IMR-90 (cell line): ENCODE data around the gene GCN1. TPM values are rescaled to one million over a fixed set of nuclear protein-coding genes. Genes with fewer than 3 reads are reported as not detected.
A peak's percentile ranks its signal among the peaks of the same experiment; 100 is the strongest.

Experiments used
- ATAC-seq: fragments of 200-7000 bp; cut with Tn5 transposase; 2 replicates; pipeline ENCODE4 v1.9.1; 2020; ENCODE audit warnings: low read depth, mild to moderate bottlenecking, moderate library complexity
- BruUV-seq: library from RNA; stranded (reverse); fragments of 400-500 nt; replicated peaks from 2 replicates; lab custom pipeline; 2021; lab: Mats Ljungman, UMichigan
- CTCF ChIA-PET: fragments of 300-600 bp; formaldehyde crosslinking; extraction: SDS; loops from one replicate; lab custom pipeline; 2021; ENCODE audit warnings: antibody characterized with exemption; lab: Yijun Ruan, JAX
- POLR2A ChIA-PET: fragments of 300-600 bp; sonication (Branson Sonifier 250); formaldehyde crosslinking; loops from one replicate; lab custom pipeline; 2022; ENCODE audit warnings: antibody characterized with exemption; ENCODE audit not compliant: unreplicated experiment; lab: Charles Lee
- DNase-seq: peaks from one replicate; pipeline ENCODE4 v3.0.0; 2013
- H2AFZ ChIP-seq: replicated peaks from 2 replicates; pipeline ENCODE3; 2013; ENCODE audit warnings: low read length, mild to moderate bottlenecking; ENCODE audit not compliant: poor library complexity
- H2AK5ac ChIP-seq: 2 replicates; pipeline ENCODE4 v1.6.1; 2013; ENCODE audit warnings: low read depth, low read length, inconsistent platforms
- H2AK9ac ChIP-seq: replicated peaks from 2 replicates; pipeline ENCODE3; 2013; ENCODE audit warnings: mild to moderate bottlenecking, low read depth, low read length, moderate library complexity; ENCODE audit not compliant: poor library complexity
- H2BK120ac ChIP-seq: 2 replicates; pipeline ENCODE4 v1.6.1; 2013; ENCODE audit warnings: low read depth, low read length, inconsistent platforms
- H2BK15ac ChIP-seq: 3 replicates; pipeline ENCODE4 v1.6.1; 2013; ENCODE audit warnings: low read depth, low read length, inconsistent platforms
- H2BK20ac ChIP-seq: 2 replicates; pipeline ENCODE4 v1.6.1; 2013; ENCODE audit warnings: low read depth, mild to moderate bottlenecking, inconsistent platforms, low read length, moderate library complexity
- H2BK5ac ChIP-seq: 2 replicates; pipeline ENCODE4 v1.6.1; 2013; ENCODE audit warnings: mild to moderate bottlenecking, low read depth, low read length, inconsistent platforms; ENCODE audit not compliant: poor library complexity, severe bottlenecking
- H3K14ac ChIP-seq: replicated peaks from 2 replicates; pipeline ENCODE4 v1.6.1; 2013; ENCODE audit warnings: low read depth, low read length, inconsistent platforms
- H3K18ac ChIP-seq: 2 replicates; pipeline ENCODE4 v1.6.1; 2013; ENCODE audit warnings: low read depth, low read length, control low read depth
- H3K23ac ChIP-seq: 2 replicates; pipeline ENCODE4 v1.6.1; 2013; ENCODE audit warnings: low read depth, low read length, inconsistent platforms
- H3K27ac ChIP-seq: 2 replicates; pipeline ENCODE4 v1.5.1; 2013; ENCODE audit warnings: mild to moderate bottlenecking, control low read depth, low read length; ENCODE audit not compliant: insufficient read depth
- H3K27me3 ChIP-seq: 2 replicates; pipeline ENCODE4 v1.6.1; 2013; ENCODE audit warnings: low read length; ENCODE audit not compliant: control insufficient read depth, insufficient read depth
- H3K36me3 ChIP-seq: 2 replicates; pipeline ENCODE4 v1.6.1; 2013; ENCODE audit warnings: low read length, mixed read lengths; ENCODE audit not compliant: control insufficient read depth, insufficient read depth
- H3K4ac ChIP-seq: 2 replicates; pipeline ENCODE4 v1.6.1; 2013; ENCODE audit warnings: low read depth, low read length, inconsistent platforms
- H3K4me1 ChIP-seq: 2 replicates; pipeline ENCODE4 v1.6.1; 2013; ENCODE audit warnings: low read length, mixed read lengths; ENCODE audit not compliant: control insufficient read depth, insufficient read depth
- H3K4me2 ChIP-seq: 2 replicates; pipeline ENCODE4 v1.6.1; 2013; ENCODE audit warnings: low read depth, mild to moderate bottlenecking, control low read depth, low read length, moderate library complexity
- H3K4me3 ChIP-seq: 2 replicates; pipeline ENCODE4 v1.5.1; 2013; ENCODE audit warnings: low read depth, mild to moderate bottlenecking, control low read depth, low read length, moderate library complexity; ENCODE audit not compliant: insufficient read depth
- H3K56ac ChIP-seq: 2 replicates; pipeline ENCODE4 v1.6.1; 2013; ENCODE audit warnings: low read length, inconsistent platforms; ENCODE audit not compliant: insufficient read depth; ENCODE audit errors: extremely low read depth
- H3K79me1 ChIP-seq, 2 experiments: 2 replicates each; pipeline ENCODE4 v1.6.1; 2013; ENCODE audit warnings: low read length in 2 of 2, inconsistent platforms in 1 of 2, low read depth in 1 of 2
- H3K9ac ChIP-seq: 2 replicates; pipeline ENCODE4 v1.6.1; 2013; ENCODE audit warnings: low read depth, low read length, control low read depth
- H3K9me1 ChIP-seq: 2 replicates; pipeline ENCODE4 v1.6.1; 2013; ENCODE audit warnings: low read length, inconsistent platforms; ENCODE audit not compliant: insufficient read depth
- H3K9me3 ChIP-seq: 2 replicates; pipeline ENCODE4 v1.6.1; 2013; ENCODE audit warnings: low read length; ENCODE audit not compliant: control insufficient read depth, insufficient read depth
- H4K20me1 ChIP-seq: 2 replicates; pipeline ENCODE4 v1.6.1; 2013; ENCODE audit warnings: low read length, inconsistent platforms; ENCODE audit not compliant: insufficient read depth
- H4K5ac ChIP-seq: 2 replicates; pipeline ENCODE4 v1.6.1; 2013; ENCODE audit warnings: mild to moderate bottlenecking, low read depth, low read length, control low read depth
- H4K8ac ChIP-seq, 2 experiments: 2 replicates each; pipeline ENCODE4 v1.6.1; 2013; ENCODE audit warnings: low read depth in 2 of 2, low read length in 2 of 2, control low read depth in 1 of 2, inconsistent platforms in 1 of 2
- H4K91ac ChIP-seq: 2 replicates; pipeline ENCODE4 v1.6.1; 2013; ENCODE audit warnings: low read depth, low read length, inconsistent platforms; ENCODE audit not compliant: insufficient read depth
- BHLHE40 ChIP-seq: fragments of 150-350 bp; IDR thresholded peaks from 2 replicates; pipeline ENCODE4 v1.6.1; 2016; ENCODE audit warnings: mild to moderate bottlenecking, low read depth, low read length
- CEBPB ChIP-seq: IDR thresholded peaks from 2 replicates; pipeline ENCODE4 v1.6.1; 2012; ENCODE audit warnings: low read depth, low read length, improper control_type of control experiment
- CHD1 ChIP-seq: IDR thresholded peaks from 2 replicates; pipeline ENCODE4 v1.6.1; 2012; ENCODE audit warnings: low read depth, low read length, improper control_type of control experiment
- FOS ChIP-seq: fragments of 150-350 bp; IDR thresholded peaks from 2 replicates; pipeline ENCODE4 v1.6.1; 2016; ENCODE audit warnings: low read depth, low read length
- MAFK ChIP-seq: IDR thresholded peaks from 2 replicates; pipeline ENCODE4 v1.6.1; 2012; ENCODE audit warnings: low read depth, low read length, improper control_type of control experiment
- MAZ ChIP-seq: IDR thresholded peaks from 2 replicates; pipeline ENCODE4 v1.6.1; 2012; ENCODE audit warnings: low read depth, mild to moderate bottlenecking, low read length, improper control_type of control experiment, moderate library complexity, borderline replicate concordance
- MXI1 ChIP-seq: IDR thresholded peaks from 2 replicates; pipeline ENCODE4 v1.6.1; 2012; ENCODE audit warnings: low read depth, mild to moderate bottlenecking, low read length, moderate library complexity, borderline replicate concordance
- NFE2L2 ChIP-seq: fragments of 150-350 bp; IDR thresholded peaks from 2 replicates; pipeline ENCODE4 v1.6.1; 2016; ENCODE audit warnings: low read depth, mild to moderate bottlenecking, low read length
- POLR2A ChIP-seq: IDR thresholded peaks from 2 replicates; pipeline ENCODE4 v1.6.1; 2012; ENCODE audit warnings: mild to moderate bottlenecking, low read depth, low read length
- RCOR1 ChIP-seq: IDR thresholded peaks from 2 replicates; pipeline ENCODE4 v1.6.1; 2012; ENCODE audit warnings: mild to moderate bottlenecking, low read length, improper control_type of control experiment; ENCODE audit not compliant: insufficient replicate concordance
- RFX5 ChIP-seq: IDR thresholded peaks from 2 replicates; pipeline ENCODE4 v1.8.0; 2012; ENCODE audit warnings: low read depth, mild to moderate bottlenecking, low read length, moderate library complexity
- SMC3 ChIP-seq: fragments of 150-350 bp; IDR thresholded peaks from 2 replicates; pipeline ENCODE4 v1.6.1; 2016; ENCODE audit warnings: low read depth, mild to moderate bottlenecking, antibody characterized with exemption, low read length, moderate library complexity
- WGBS, 2 experiments: methylation state at CpG; one replicate each; pipeline versions ENCODE4 v1.1.5 to v1.1.7; 2013; ENCODE audit warnings: missing lambda C conversion rate in 2 of 2; ENCODE audit not compliant: insufficient read length in 1 of 2; ENCODE audit errors: extremely low coverage in 2 of 2; 5-methylcytosine and 5-hydroxymethylcytosine counted together
- dilution Hi-C: fragments of 300-500 bp; cut with HindIII; formaldehyde crosslinking; loops from one replicate; pipeline ENCODE4 v1.14.3; 2018; ENCODE audit warnings: low sequenced_read_pairs; ENCODE audit not compliant: unreplicated experiment
- in situ Hi-C: fragments of 300-500 bp; cut with MboI; formaldehyde crosslinking; loops from 3 replicates; pipeline ENCODE4 v1.14.3; 2019; ENCODE audit warnings: low sequenced_read_pairs, inconsistent platforms, mixed read lengths
- intact Hi-C: fragments of 100-400 bp; cut with micrococcal nuclease; formaldehyde crosslinking; loops from 2 replicates; pipeline ENCODE4 v1.10.0; 2022
- polyA plus RNA-seq, 3 experiments: library from polyadenylated mRNA; depleted of rRNA; stranded (reverse); fragments of >200 nt; gene quantifications; 2 replicates each; pipeline ENCODE4 v1.2.3, GENCODE V29; 2012; ENCODE audit warnings: low replicate concordance in 1 of 3
- total RNA-seq: library from RNA; depleted of rRNA; stranded (reverse); fragments of >200 nt; gene quantifications from 2 replicates; pipeline ENCODE4 v1.2.3, GENCODE V29; 2012
- TF ChIP-seq, protein P1 (sequence below): fragments of 150-350 bp; IDR thresholded peaks from 2 replicates; pipeline ENCODE4 v1.6.1; 2017; ENCODE audit warnings: mild to moderate bottlenecking, antibody characterized with exemption, low read length, low read depth
- TF ChIP-seq, protein P2 (sequence below): conservative IDR thresholded peaks from 2 replicates; pipeline ENCODE4 v1.5.1; 2012; ENCODE audit warnings: mild to moderate bottlenecking, low read depth, low read length, improper control_type of control experiment
- TF ChIP-seq, protein P3 (sequence below): fragments of 150-350 bp; IDR thresholded peaks from 2 replicates; pipeline ENCODE4 v1.6.1; 2016; ENCODE audit warnings: low read depth, mild to moderate bottlenecking, low read length, moderate library complexity, borderline replicate concordance

Gene GCN1
- total and polyA plus RNA-seq, 2 of the 4 experiments (the other 2 are of a cell fraction) = 57.8 to 77.6 TPM

- H3K4ac ChIP-seq = no peak overlapping the region
- no TSS peak for BruUV-seq
- no peak overlapping the region for H2BK15ac ChIP-seq
- no peak overlapping the region for H3K14ac ChIP-seq
- peaks cover 9 to 15% of the 10 kb centered on the region in 2 experiments; a peak in 2 of 4 replicates for H3K79me1 ChIP-seq
- no peak overlapping the region for H4K8ac ChIP-seq
- H3K56ac ChIP-seq = no peak overlapping the region
- 100% methylated on average over 5 of the region's 12 CpGs; no CpG with 5 or more reads in 1 of the 2 experiments for WGBS, 2 experiments
- no peaks in the 10 kb centered on the region for H3K4me1 ChIP-seq
- no peak overlapping the region for H3K9ac ChIP-seq
- no peak overlapping the region for H2AK5ac ChIP-seq
- DNase-seq (no peak), ATAC-seq (no peak)
- no peak overlapping the region for H2BK5ac ChIP-seq
- no peaks in the 10 kb centered on the region for H3K9me1 ChIP-seq
- intact Hi-C loops (no loop called here), in situ Hi-C loops (no loop called here), dilution Hi-C loops (no loop called here)
- peaks cover 87% of the 10 kb centered on the region for H3K36me3 ChIP-seq
- ChIA-PET CTCF (no interaction called here), POLR2A (no interaction called here)
- H4K20me1 ChIP-seq = peaks cover 7% of the 10 kb centered on the region
- no peak overlapping the region for H2BK20ac ChIP-seq
- no peak overlapping the region for H3K4me2 ChIP-seq
- H3K9me3 ChIP-seq = no peaks in the 10 kb centered on the region
- H2BK120ac ChIP-seq = no peak overlapping the region
- H4K5ac ChIP-seq = no peak overlapping the region
- no peak overlapping the region for H3K23ac ChIP-seq
- peak overlapping the region; percentile 21 for H2AFZ ChIP-seq
- H3K27ac ChIP-seq = no peak overlapping the region
- H3K4me3 ChIP-seq = no peak overlapping the region
- TF ChIP-seq MXI1 (no peak), MAZ (no peak), CHD1 (no peak), SMC3 (no peak), RFX5 (no peak), FOS (no peak), MAFK (no peak), NFE2L2 (no peak), RCOR1 (no peak), CEBPB (no peak), POLR2A (no peak), BHLHE40 (no peak)
- TF ChIP-seq, protein P1, sequence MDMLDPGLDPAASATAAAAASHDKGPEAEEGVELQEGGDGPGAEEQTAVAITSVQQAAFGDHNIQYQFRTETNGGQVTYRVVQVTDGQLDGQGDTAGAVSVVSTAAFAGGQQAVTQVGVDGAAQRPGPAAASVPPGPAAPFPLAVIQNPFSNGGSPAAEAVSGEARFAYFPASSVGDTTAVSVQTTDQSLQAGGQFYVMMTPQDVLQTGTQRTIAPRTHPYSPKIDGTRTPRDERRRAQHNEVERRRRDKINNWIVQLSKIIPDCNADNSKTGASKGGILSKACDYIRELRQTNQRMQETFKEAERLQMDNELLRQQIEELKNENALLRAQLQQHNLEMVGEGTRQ = no peak
- TF ChIP-seq, protein P2, sequence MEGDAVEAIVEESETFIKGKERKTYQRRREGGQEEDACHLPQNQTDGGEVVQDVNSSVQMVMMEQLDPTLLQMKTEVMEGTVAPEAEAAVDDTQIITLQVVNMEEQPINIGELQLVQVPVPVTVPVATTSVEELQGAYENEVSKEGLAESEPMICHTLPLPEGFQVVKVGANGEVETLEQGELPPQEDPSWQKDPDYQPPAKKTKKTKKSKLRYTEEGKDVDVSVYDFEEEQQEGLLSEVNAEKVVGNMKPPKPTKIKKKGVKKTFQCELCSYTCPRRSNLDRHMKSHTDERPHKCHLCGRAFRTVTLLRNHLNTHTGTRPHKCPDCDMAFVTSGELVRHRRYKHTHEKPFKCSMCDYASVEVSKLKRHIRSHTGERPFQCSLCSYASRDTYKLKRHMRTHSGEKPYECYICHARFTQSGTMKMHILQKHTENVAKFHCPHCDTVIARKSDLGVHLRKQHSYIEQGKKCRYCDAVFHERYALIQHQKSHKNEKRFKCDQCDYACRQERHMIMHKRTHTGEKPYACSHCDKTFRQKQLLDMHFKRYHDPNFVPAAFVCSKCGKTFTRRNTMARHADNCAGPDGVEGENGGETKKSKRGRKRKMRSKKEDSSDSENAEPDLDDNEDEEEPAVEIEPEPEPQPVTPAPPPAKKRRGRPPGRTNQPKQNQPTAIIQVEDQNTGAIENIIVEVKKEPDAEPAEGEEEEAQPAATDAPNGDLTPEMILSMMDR = no peak
- TF ChIP-seq, protein P3, sequence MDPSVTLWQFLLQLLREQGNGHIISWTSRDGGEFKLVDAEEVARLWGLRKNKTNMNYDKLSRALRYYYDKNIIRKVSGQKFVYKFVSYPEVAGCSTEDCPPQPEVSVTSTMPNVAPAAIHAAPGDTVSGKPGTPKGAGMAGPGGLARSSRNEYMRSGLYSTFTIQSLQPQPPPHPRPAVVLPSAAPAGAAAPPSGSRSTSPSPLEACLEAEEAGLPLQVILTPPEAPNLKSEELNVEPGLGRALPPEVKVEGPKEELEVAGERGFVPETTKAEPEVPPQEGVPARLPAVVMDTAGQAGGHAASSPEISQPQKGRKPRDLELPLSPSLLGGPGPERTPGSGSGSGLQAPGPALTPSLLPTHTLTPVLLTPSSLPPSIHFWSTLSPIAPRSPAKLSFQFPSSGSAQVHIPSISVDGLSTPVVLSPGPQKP = no peak
- H2AK9ac ChIP-seq = peak overlapping the region; percentile 39
- H3K27me3 ChIP-seq = no peaks in the 10 kb centered on the region
- H3K18ac ChIP-seq = no peak overlapping the region
- H4K91ac ChIP-seq = no peak overlapping the region
These were observed 34.8 kb downstream of the GCN1 start for GRCh38 chr12:120159509-120160237.
